Spleen (tissue), 7 donors: ENCODE measurements around the gene CETN1.

Experiments used
- CTCF ChIP-seq, 11 experiments: fragments of 200-600 bp in 7 of 11; fragments of 450-650 bp in 4 of 11; sonication (generic) in 4 of 11; IDR thresholded peaks in 8 of 11; conservative IDR thresholded peaks in 3 of 11; 1 replicate in 7 of 11; 2 replicates in 4 of 11; pipeline versions ENCODE4 v1.4.0 to v1.8.0; 2016 to 2021; ENCODE audit warnings: antibody characterized with exemption in 11 of 11, inconsistent platforms in 4 of 11, mild to moderate bottlenecking in 1 of 11
- POLR2A ChIP-seq, 3 donors: fragments of 450-650 bp; IDR thresholded peaks; one replicate each; pipeline ENCODE4 v1.5.1; 2017; ENCODE audit warnings: antibody characterized with exemption in 3 of 3, mild to moderate bottlenecking in 1 of 3
- donor health status: DM: no; HTN: no; CAD: no; lungs with moderate emphysema.
- donor health status: DM: no; HTN: no; CAD: no.
- donor health status: DM: no; HTN: no; CAD: no.

DNA sequence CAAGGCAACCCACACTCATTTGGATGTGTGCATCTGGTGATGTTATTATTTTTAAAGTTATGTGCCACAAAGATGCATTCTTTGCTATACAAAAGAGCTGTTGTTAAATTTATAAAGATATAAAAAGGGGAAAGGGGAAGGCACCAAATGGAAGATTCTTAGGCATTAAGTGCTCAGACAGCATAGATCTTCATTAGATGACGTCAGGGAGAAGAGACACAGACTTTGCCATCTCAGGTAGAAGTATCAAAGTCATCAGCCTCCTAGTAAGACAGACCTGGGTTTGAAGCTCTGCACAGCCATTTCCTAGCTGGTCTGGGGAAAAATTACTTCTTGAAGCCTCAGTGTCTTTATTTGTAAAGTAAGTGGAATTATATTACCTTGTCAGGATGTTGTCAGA, 15.4 kb downstream of the CETN1 start:
- no peak for TF ChIP-seq CTCF (IDR thresholded peaks at IDR 0.05 in 8 of 11, conservative IDR thresholded peaks at IDR 0.05 in 3 of 11)
- no peak for TF ChIP-seq POLR2A (IDR thresholded peaks at IDR 0.05)
